HG03103 (cell line): Measurements from ENCODE around the gene HJURP.
"Not testable (repeated sequence)": the region's sequence is repeated elsewhere in the genome, so short reads cannot be mapped to it uniquely, and the experiment has no call there.

ENCODE experiments used
- ATAC-seq: cut with Tn5 transposase; IDR thresholded peaks from one replicate; pipeline ENCODE4 v1.9.1; 2021; ENCODE audit warnings: low read depth; ENCODE audit not compliant: unreplicated experiment

The HJURP gene, protein sequence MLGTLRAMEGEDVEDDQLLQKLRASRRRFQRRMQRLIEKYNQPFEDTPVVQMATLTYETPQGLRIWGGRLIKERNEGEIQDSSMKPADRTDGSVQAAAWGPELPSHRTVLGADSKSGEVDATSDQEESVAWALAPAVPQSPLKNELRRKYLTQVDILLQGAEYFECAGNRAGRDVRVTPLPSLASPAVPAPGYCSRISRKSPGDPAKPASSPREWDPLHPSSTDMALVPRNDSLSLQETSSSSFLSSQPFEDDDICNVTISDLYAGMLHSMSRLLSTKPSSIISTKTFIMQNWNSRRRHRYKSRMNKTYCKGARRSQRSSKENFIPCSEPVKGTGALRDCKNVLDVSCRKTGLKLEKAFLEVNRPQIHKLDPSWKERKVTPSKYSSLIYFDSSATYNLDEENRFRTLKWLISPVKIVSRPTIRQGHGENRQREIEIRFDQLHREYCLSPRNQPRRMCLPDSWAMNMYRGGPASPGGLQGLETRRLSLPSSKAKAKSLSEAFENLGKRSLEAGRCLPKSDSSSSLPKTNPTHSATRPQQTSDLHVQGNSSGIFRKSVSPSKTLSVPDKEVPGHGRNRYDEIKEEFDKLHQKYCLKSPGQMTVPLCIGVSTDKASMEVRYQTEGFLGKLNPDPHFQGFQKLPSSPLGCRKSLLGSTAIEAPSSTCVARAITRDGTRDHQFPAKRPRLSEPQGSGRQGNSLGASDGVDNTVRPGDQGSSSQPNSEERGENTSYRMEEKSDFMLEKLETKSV

DNA sequence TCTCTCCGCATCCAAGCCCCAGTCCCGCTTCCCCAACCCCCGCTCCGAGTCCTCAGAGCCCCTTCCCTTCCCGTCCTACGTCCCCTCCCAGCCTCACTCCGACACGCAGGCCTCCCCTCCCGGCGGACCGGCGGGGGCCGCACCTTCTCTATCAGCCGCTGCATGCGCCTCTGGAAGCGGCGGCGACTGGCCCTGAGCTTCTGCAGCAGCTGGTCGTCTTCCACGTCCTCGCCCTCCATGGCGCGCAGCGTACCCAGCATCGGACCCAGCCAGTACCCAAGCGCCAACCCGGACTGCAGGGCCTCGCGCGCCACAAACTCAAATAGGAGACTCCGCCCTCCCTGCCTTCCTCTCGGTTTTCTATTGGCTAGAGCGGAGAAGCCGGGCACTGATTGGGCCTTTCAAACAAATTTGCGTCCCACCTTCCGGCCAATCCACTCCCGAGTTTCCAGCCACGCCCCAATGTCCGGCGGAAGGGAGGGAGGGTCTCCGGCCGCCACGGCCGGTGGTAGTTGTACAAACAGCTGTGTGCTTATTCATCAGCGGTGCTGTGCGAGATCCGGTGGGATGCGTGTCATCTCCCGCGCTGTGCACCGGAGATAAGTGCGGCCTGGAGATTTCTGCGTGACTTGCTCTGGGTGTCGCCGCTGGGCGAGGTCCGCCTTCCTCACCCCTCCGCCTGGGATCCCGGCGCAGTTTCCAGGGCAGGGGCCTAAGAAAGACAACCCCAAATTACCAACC, at the start of gene HJURP:
HJURP (minus strand) TSS at position 295 of the 741 bp plus-strand sequence; CDS start at position 260, 35 bp downstream.
- peak; percentile 97 for ATAC-seq

DNA sequence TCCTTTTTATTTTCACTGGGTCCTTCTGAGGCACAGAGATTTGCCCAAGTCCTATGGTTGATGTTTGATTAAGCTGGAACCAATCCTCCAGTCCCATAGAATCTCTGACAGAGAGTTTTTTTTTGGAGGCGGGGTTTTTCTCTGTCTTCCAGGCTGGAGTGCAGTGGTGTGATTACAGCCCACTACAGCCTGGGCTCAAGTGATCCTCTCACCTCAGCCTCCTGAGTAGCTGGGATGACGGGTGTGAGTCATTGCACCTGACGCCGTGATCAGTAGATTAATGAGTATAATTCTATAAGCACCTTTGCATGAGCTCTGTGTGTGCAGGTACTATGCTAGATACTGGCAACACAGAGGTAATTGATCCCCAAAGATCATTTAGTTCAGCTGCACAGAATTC, 47.5 kb upstream of the HJURP start:
- no peak for ATAC-seq

DNA sequence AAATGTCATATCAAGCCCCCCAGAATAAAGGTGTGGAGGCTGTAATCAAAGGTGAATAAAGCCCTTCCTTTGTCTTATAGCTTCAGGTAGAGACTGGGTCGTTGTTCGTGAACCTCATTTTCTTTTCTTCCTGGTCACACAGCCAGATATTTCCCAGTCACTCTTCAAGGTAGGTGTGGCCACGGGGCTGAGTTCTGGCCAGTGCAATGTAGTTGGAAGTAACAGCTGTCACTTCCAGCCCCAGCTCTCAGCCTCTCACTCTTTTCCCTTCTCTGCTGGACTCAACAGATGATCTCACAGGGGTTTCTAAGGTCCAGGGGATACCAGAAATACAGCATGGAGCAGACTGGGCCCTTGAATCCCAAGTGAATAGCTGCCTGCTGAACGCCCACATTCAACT, 47.0 kb upstream of the HJURP start:
- no peak for ATAC-seq

DNA sequence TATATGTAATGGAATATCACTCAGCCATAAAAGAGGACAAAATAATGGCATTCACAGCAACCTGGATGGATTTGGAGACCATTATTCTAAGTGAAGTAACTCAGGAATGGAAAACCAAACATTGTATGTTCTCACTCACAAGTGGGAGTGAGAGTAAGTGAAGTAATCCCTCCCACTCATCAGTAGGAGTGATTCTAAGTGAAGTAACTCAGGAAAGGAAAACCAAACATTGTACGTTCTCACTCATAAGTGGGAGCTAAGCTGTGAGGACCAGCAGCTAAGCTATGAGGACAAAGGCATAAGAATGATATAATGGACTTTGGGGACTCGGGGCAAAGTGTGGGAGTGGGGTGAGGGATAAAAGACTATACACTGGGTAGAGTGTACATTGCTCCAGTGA, 41.9 kb upstream of the HJURP start:
- not testable (repeated sequence) for ATAC-seq

DNA sequence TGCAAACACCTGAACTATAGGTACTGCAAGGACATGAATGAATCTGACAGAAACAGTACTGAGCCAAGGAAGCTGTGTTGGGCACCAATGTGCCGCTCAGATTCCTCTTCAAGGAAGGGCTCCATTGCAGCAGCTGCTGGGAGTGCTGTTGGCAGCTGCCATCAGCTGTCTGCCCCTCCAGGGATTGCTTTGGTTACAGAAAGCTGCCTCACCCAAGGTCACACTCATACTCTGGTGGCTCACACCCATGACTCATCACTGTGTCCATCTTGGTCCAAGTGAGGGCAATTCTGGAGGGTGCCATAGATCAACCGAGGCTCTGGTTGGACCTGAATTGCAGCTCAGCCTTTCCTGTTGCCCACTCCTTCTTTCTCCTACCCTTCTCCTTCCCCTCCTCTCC, 38.5 kb upstream of the HJURP start:
- no peak for ATAC-seq

DNA sequence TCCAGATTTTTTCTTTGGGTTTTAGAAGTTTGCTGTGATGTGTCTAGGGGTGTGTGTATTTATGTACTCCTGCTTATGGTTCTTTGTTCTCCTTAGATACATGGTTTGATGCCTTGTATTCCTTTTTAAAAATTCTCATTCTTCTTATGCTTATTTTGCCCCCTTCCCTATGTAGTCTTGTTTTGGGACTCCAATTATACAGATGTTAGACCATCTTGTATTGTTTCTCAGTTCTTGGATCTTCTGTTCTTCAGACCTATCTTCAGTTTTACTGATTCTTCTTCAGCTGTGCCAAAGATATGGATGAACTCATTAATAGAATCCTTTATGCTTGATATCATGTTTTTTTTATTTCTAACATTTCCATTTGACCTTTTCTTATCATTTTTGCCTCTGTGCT, 28.0 kb upstream of the HJURP start:
- no peak for ATAC-seq

DNA sequence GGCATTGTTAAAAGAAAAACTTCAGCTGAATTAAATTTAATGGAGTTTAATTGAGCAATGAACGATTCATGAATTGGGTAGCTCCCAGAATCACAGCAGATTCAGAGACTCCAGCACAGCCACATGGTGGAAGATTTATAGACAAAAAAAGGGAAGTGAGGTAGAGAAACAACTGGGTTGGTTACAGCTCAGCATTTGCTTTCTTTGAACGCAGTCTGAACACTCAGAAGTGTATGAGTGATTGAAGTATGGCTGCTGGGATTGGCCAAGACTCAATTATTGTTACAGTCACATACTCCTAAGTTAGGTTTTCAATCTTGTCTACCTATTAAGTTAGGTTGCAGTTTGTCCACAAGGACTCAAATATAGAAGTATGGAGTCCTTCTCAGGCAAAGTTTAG, 17.8 kb upstream of the HJURP start:
- ATAC-seq, result not testable (repeated sequence)

DNA sequence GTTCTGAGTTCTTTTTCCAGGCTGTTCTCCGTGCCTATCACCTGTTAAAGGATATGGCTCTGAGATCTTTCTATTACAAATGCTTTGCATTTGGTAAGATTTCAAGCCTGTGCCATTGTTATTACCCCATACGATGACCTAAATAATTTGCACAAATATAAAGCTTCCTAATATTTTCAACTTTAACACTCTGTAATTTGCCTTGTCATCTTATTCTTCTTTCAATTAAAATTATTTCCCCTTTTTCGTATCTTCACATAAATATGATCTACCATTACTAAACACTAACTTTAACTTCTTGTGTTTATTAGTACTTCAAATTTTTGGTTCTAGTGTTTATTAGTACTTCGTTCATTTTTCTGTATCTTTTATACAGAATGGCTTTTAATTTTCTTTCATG, 17.1 kb upstream of the HJURP start:
- no peak for ATAC-seq

DNA sequence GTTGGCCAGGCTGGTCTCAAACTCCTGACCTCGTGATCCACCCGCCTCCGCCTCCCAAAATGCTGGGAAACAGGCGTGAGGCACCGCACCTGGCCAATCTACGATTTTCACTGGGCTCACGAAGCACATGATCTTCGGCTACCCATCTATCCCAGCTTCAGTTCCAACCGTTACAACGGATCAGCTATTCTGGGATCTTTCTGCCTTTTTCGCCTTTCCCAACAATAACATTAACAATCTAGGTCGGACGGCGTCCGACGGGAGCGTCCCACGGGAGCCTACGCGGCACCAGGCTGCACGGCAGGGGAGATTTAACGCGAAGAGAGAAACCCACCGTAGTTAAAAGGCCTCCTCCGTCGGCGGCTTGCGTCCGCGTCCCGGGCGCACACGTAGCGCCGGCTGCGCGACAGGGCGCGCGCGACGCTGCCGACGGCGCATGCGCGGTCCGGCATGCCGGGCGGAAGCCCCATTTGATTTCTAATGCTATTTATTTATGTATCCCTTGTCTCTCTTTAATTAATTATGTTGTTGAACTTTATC, 13.7 kb upstream of the HJURP start, which contains the start of gene MSL3B:
MSL3B (minus strand) TSS at position 394 of the 540 bp plus-strand sequence.
- no peak for ATAC-seq

DNA sequence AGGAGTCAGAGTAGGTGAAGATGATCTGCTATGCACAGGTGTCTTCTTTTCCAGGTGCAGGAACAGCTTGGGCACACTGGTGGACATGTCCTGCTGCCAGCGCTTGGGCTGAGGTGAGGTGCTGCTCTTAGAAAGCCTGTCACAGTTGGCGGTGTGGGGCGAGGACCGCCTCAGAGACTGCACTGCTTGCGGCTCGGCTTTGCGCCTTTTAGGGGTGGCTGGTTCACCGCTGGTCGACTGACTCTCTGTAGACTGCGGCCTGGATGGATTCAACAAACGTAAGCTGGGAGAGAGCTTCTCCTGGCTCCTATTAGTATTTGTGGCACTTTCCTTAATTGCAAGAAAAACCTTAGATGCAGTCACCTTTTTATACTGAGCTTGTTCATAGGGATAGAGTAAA, 12.1 kb upstream of the HJURP start:
- no peak for ATAC-seq

DNA sequence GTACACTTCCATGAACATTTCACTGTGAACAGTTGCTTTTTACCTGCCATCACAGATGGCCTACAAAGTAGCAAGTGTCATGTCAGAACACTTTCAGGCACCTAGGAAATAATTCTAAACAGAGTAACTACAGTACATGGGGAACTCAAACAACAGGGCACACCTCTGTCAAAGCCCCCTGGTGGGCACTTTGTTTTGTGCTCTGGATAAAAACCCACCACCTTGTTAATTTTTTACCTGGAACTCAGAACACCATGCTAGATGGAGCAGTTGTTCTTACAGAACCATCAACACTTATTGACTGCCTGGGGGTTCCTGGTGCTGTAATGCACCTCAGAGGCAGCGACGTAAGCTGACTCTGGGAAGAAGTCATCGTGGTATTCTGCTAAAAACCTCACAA, 11.5 kb upstream of the HJURP start:
- ATAC-seq, result no peak

DNA sequence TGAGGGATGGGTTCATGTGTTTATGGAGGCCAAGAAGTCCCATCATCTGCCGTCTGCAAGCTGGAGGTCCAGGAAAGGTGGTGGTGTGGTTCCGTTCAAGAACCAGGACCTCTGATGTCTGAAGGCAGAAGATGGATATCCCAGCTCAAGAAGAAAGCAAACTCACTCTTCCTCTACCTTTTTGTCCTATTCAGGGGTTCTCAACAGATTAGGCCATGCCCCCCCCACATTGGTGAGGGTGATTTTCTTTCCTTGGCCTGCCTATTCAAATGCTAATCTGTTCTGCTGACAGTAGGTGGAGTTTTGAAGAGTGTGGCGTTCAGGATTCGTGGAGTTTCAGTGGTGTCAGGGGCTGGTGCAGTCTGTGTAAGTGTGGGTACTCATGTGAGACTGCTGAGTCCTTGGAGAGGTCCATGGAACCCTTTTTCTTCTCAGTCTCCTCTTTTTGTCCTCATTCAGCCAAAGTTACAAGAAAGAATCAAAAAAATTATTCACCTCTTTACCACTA, 8.0 kb upstream of the HJURP start:
- ATAC-seq, result no peak

DNA sequence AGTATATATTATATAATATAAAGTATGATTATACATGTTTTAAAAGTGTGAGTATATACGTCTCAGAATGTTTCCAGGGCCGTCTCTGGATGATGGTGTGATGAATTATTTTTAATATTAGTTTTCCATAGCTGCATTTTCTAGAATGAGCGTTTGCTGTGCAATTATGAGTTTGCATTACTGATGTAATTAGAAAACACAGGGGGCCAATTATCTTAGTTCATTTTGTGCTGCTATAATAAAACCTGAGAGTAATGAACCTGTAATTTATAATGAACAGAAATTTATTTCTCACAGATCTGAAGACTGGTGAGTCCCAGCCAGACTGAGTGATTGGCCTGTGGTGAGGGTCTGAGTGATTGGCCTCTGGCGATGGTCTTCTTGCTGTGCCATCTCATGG, 4.0 kb upstream of the HJURP start:
- no peak for ATAC-seq

DNA sequence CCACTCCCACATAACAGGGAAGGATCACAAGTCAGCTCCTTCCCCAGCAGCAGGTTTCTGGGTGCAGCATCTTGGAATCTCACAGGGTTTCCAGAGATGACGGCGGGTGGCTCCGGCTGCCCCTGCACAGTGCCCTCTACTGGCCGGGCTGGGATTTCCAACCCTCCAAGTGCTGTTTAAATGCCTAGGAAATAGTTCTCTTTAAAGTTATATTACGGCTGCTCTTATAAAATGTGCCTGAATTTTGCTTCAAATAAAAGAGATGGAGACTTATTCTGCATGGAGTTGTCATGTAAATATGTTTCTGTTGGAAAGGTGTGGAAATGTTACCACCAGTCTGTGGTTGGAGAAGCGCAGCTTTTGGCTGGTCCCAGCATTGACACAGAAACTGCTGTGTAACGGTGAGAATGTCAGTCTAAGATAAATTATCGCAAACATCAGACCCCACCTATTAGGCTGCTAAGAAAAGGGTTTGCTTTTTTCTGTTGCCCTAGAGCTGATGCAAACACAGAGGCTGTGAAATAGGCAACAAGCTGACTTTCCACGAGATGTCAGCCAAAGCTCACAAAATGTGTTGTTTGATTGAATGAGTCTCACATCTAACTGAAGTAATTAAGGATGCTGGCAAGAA, 3.3 kb upstream of the HJURP start:
- no peak for ATAC-seq

DNA sequence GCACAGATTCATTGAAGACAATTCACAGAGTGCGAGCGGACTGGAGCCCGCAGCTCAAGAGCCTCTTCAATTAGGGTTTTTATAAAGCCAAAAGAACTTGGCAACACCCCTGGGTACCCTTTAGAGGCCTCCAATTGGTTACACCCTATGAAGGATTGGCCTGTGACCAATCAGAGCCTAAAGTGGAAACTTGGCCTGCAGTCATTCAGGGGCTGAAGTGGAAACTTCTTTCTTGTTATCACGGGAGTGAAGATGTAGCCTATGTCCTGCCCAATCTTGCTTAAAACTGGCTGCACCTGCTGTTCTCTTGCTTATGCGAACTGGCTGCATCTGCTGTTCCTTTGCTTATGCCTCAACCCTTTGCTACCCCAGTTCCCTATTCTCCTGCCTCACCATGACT, 1.8 kb upstream of the HJURP start:
- no peak for ATAC-seq

DNA sequence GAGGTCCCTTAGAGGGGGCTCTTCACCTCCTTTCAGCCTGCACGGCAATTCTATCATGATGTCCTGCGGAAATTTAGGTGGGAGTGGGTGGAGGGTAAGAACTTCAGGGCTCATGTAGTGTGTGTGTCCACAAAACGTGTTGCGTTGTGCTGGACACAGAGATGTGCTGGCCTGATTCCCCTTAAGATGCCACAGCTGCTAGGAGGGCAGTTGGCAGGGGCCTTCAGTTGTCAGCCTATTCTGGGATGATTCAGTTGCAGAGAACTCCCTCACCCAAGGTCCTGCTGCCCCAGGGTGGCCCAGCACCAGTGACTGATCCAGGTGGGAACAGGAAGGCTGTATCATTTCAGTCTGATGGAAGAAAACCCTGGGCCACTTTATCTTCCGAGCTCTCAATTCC, 1.0 kb upstream of the HJURP start:
- no peak for ATAC-seq

DNA sequence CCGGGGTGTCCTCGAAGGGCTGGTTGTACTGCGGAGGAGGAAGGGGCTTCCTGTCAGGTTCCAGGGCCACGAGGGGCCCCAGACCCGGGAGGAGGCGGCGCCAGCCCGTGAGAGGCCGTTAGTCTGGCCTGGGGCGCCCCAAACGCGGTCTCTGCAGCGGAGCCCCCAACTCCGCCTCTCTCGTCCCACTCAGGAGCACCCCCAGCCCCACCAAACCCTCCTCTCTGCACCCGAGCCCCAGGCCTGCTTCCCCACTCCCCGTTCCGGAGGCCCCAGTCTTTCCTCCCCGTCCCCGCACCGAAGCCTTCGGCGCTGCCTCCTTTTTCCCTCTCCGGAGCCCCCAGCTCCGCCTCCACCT, 473 bp downstream of the HJURP start:
- no peak for ATAC-seq

DNA sequence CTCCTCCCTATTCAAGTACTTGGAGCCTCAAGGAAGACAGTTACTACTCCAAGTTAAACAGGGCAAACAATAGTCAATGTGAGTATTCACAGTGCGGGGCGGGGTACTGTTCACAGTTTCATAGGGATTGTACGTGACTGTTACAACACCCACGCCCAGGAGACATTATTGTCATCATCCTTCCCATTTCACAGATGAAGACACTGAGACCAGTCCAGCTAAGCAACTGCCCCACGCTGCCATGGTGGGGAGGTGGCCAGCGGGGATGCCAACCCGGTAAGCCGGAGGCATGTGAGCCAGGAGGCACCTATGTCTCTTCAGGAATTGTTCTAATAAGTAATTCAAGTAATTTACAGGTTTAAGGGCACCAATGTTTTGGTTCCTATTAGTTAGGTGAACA, 982 bp downstream of the HJURP start:
- ATAC-seq, result no peak

DNA sequence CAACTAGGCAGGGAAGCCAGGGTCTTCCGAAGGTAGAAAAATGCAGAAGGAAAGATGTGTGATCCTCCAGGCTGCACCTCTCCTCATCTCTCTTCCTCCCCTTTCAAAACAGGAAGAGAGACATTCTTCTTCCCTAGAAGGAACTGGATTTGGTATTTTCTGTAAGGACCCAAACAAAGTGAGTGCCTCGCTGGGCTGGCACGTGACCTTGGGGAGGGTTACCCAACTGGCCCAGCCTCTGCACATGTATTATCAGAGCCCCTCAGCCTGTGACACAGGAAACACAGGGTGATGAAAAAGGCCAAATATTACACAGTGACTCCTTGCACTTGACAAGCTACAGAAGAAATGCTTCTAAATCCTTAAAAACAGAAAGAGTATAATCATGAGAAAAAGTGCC, 2.3 kb downstream of the HJURP start:
- no peak for ATAC-seq

DNA sequence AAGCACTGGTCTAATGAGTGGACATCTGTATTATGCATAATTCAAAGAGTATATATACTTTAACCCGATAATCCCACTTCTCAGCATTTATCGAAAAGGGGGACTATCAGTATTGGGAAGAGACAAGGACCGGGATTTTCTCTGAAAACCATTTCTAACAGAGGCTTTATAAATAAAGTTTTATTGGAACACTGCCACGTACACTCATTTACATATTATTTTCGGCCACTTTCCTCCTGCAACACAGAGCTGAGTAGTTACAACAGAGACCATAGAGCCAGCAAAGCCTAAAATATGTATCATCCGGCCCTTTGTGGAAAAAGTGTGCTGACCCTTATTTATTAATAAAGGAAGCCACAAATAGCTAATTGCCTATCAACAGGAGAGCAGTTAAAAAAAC, 3.2 kb downstream of the HJURP start:
- ATAC-seq, result no peak
